Mesenchymal stem cell (in vitro differentiated cells and primary cell): ENCODE data around the gene AOX1.

ENCODE experiments used
- DNase-seq: peaks from one replicate; pipeline ENCODE4 v3.0.0-alpha.2; 2013
- H2AFZ ChIP-seq: one replicate; pipeline ENCODE4 v1.6.1; 2013; ENCODE audit warnings: low read depth, mild to moderate bottlenecking, control low read depth, inconsistent platforms, low read length, moderate library complexity
- H2AK5ac ChIP-seq: 2 replicates; pipeline ENCODE4 v1.6.1; 2013; ENCODE audit warnings: low read length, moderate library complexity, mild to moderate bottlenecking, inconsistent platforms; ENCODE audit not compliant: severe bottlenecking
- H2BK120ac ChIP-seq: one replicate; pipeline ENCODE4 v1.6.1; 2013; ENCODE audit warnings: low read depth, mild to moderate bottlenecking, inconsistent platforms, low read length, moderate library complexity
- H2BK12ac ChIP-seq, 2 experiments: one replicate each; pipeline ENCODE4 v1.6.1; 2013; ENCODE audit warnings: inconsistent platforms in 2 of 2, low read length in 2 of 2, mild to moderate bottlenecking in 2 of 2, moderate library complexity in 2 of 2, control low read depth in 1 of 2
- H2BK15ac ChIP-seq: one replicate; pipeline ENCODE4 v1.6.1; 2013; ENCODE audit warnings: mild to moderate bottlenecking, low read depth, inconsistent platforms; ENCODE audit not compliant: poor library complexity, severe bottlenecking
- H2BK5ac ChIP-seq: 2 replicates; pipeline ENCODE4 v1.6.1; 2013; ENCODE audit warnings: low read depth, mild to moderate bottlenecking, low read length, control low read depth, inconsistent platforms; ENCODE audit not compliant: poor library complexity, severe bottlenecking
- H3K14ac ChIP-seq, 2 experiments: one replicate each; pipeline ENCODE4 v1.6.1; 2013; ENCODE audit warnings: inconsistent platforms in 2 of 2, low read length in 2 of 2, control low read depth in 1 of 2, mild to moderate bottlenecking in 1 of 2, moderate library complexity in 1 of 2
- H3K18ac ChIP-seq, 2 experiments: one replicate each; pipeline ENCODE4 v1.6.1; 2013; ENCODE audit warnings: inconsistent platforms in 2 of 2, low read length in 2 of 2, control low read depth in 1 of 2, low read depth in 1 of 2, mild to moderate bottlenecking in 1 of 2
- H3K23ac ChIP-seq, 2 experiments: one replicate each; pipeline ENCODE4 v1.6.1; 2013; ENCODE audit warnings: inconsistent platforms in 2 of 2, low read length in 2 of 2, mild to moderate bottlenecking in 2 of 2, moderate library complexity in 2 of 2, control low read depth in 1 of 2
- H3K27ac ChIP-seq: 2 replicates; pipeline ENCODE4 v1.5.1; 2013; ENCODE audit warnings: mild to moderate bottlenecking, moderate library complexity, low read length, control low read depth, inconsistent platforms; ENCODE audit not compliant: poor library complexity, severe bottlenecking
- H3K27me3 ChIP-seq, 2 experiments: 2 replicates each; pipeline versions ENCODE4 v1.6.1 to v1.7.0; 2013; ENCODE audit warnings: low read length in 2 of 2, mild to moderate bottlenecking in 2 of 2, moderate library complexity in 2 of 2, control low read depth in 1 of 2, inconsistent platforms in 1 of 2; ENCODE audit not compliant: control insufficient read depth in 1 of 2, insufficient read depth in 1 of 2
- H3K36me3 ChIP-seq, 2 experiments: 2 replicates each; pipeline versions ENCODE4 v1.6.1 to v1.7.0; 2013; ENCODE audit warnings: low read length in 2 of 2, control low read depth in 1 of 2, inconsistent platforms in 1 of 2, low read depth in 1 of 2, mild to moderate bottlenecking in 1 of 2; ENCODE audit not compliant: insufficient read depth in 2 of 2, control insufficient read depth in 1 of 2
- H3K4ac ChIP-seq, 2 experiments: one replicate each; pipeline ENCODE4 v1.6.1; 2013; ENCODE audit warnings: inconsistent platforms in 2 of 2, low read length in 2 of 2, mild to moderate bottlenecking in 2 of 2, moderate library complexity in 2 of 2, control low read depth in 1 of 2, low read depth in 1 of 2
- H3K4me1 ChIP-seq: 2 replicates; pipeline ENCODE4 v1.6.1; 2013; ENCODE audit warnings: low read depth, low read length, control low read depth; ENCODE audit not compliant: control insufficient read depth, insufficient read depth
- H3K4me2 ChIP-seq: 2 replicates; pipeline ENCODE4 v1.6.1; 2013; ENCODE audit warnings: low read length, mild to moderate bottlenecking, inconsistent platforms; ENCODE audit not compliant: poor library complexity, severe bottlenecking
- H3K4me3 ChIP-seq, 2 experiments: 2 replicates each; pipeline versions ENCODE4 v1.5.1 to v1.7.0; 2013; ENCODE audit warnings: low read length in 2 of 2, mild to moderate bottlenecking in 2 of 2, control low read depth in 1 of 2, low read depth in 1 of 2; ENCODE audit not compliant: insufficient read depth in 1 of 2
- H3K79me1 ChIP-seq: replicated peaks from 2 replicates; pipeline ENCODE4 v1.6.1; 2013; ENCODE audit warnings: mild to moderate bottlenecking, control low read depth, low read length, inconsistent platforms; ENCODE audit not compliant: poor library complexity, severe bottlenecking
- H3K9ac ChIP-seq: 2 replicates; pipeline ENCODE4 v1.7.0; 2013; ENCODE audit warnings: mild to moderate bottlenecking, low read length, moderate library complexity
- H3K9me3 ChIP-seq: 2 replicates; pipeline ENCODE4 v1.7.0; 2013; ENCODE audit warnings: mild to moderate bottlenecking, low read length; ENCODE audit not compliant: control insufficient read depth
- H4K8ac ChIP-seq: one replicate; pipeline ENCODE4 v1.6.1; 2013; ENCODE audit warnings: inconsistent platforms, mild to moderate bottlenecking, low read length, moderate library complexity
- H4K91ac ChIP-seq: one replicate; pipeline ENCODE4 v1.6.1; 2013; ENCODE audit warnings: mild to moderate bottlenecking, low read length, inconsistent platforms
- WGBS: methylation state at CpG from one replicate; pipeline ENCODE4 v1.1.7; 2013; ENCODE audit warnings: mixed read lengths; 5-methylcytosine and 5-hydroxymethylcytosine counted together

The AOX1 gene

GRCh38 chr2:200620606-200621390, 35.0 kb downstream of the AOX1 start:
- Histone ChIP-seq H2AK5ac (no peak overlapping the region), H3K27ac (no peak overlapping the region), H2AFZ (no peak overlapping the region), H4K91ac (no peak overlapping the region), H4K8ac (no peak overlapping the region), H2BK5ac (no peak overlapping the region), H3K23ac (no peak overlapping the region), H3K27me3 (no peaks in the 10 kb centered on the region), H3K18ac (no peak overlapping the region), H3K79me1 (no peaks in the 10 kb centered on the region), H3K4me3 (no peak overlapping the region), H2BK120ac (no peak overlapping the region), H3K4me1 (peaks cover 3% of the 10 kb centered on the region), H2BK15ac (no peak overlapping the region), H3K9me3 (no peaks in the 10 kb centered on the region), H3K4me2 (no peak overlapping the region), H3K14ac (no peak overlapping the region), H3K9ac (no peak overlapping the region), H3K36me3 (peaks cover 0 to 49% of the 10 kb centered on the region in 2 experiments), H3K4ac (no peak overlapping the region), H2BK12ac (no peak overlapping the region)
- DNase-seq, result no peak
- WGBS, result 99% methylated on average over 6 of the region's 7 CpGs

- Histone ChIP-seq H3K4me3 (no peak overlapping the region), H3K18ac (no peak overlapping the region), H4K91ac (no peak overlapping the region), H4K8ac (no peak overlapping the region), H2AK5ac (no peak overlapping the region), H3K27me3 (no peaks in the 10 kb centered on the region), H2BK5ac (no peak overlapping the region), H3K23ac (no peak overlapping the region), H2BK12ac (no peak overlapping the region), H2BK120ac (no peak overlapping the region), H3K27ac (no peak overlapping the region), H3K4ac (no peak overlapping the region), H3K4me2 (no peak overlapping the region), H3K9ac (no peak overlapping the region), H3K4me1 (peaks cover 4% of the 10 kb centered on the region), H3K9me3 (no peaks in the 10 kb centered on the region), H2AFZ (no peak overlapping the region), H3K79me1 (no peaks in the 10 kb centered on the region), H3K36me3 (peaks cover 0 to 62% of the 10 kb centered on the region in 2 experiments), H2BK15ac (no peak overlapping the region), H3K14ac (no peak overlapping the region)
- no CpG with 5 or more reads among the region's 1 CpG for WGBS
- no peak for DNase-seq
These were observed 36.3 kb downstream of the AOX1 start for GRCh38 chr2:200622106-200622505.

DNA sequence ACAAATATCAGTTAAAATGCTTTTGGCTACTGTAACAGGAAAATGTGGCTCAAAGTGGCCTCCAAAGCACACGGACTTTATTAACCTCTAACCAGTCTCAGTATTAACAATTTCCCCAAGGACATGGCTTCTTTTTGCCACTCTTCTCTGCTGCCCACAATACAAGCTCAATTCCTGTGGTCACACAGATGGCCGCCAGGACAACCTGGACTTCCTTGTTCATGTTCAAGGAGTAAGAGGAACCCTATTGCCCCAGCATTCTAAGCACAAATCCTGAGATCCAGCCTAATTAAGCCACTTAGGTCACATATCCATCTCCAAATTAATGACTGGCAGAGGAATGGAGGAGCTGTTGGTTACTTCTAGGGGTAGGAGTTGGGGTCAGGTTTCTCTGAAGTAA, 38.2 kb downstream of the AOX1 start:
- Histone ChIP-seq H4K91ac (no peak overlapping the region), H2BK120ac (no peak overlapping the region), H3K23ac (no peak overlapping the region), H2BK12ac (no peak overlapping the region), H3K36me3 (peaks cover 0 to 74% of the 10 kb centered on the region in 2 experiments), H3K4ac (peak overlapping the region in 1 of 2 experiments; percentile 25), H3K4me2 (no peak overlapping the region), H3K14ac (no peak overlapping the region), H3K9me3 (no peaks in the 10 kb centered on the region), H2BK5ac (no peak overlapping the region), H4K8ac (peak overlapping the region; percentile 48), H2AFZ (no peak overlapping the region), H3K18ac (no peak overlapping the region), H2AK5ac (peak overlapping the region; percentile 49), H3K79me1 (no peaks in the 10 kb centered on the region), H3K4me3 (no peak overlapping the region), H3K27me3 (no peaks in the 10 kb centered on the region), H3K9ac (no peak overlapping the region), H3K27ac (no peak overlapping the region), H3K4me1 (peaks cover 4% of the 10 kb centered on the region), H2BK15ac (no peak overlapping the region)
- 92% methylated on average over 2 of the region's 2 CpGs for WGBS
- no peak for DNase-seq

GRCh38 chr2:200624658-200625057, 38.8 kb downstream of the AOX1 start:
- H3K27me3 ChIP-seq, result no peaks in the 10 kb centered on the region
- H3K36me3 ChIP-seq, result peaks cover 0 to 74% of the 10 kb centered on the region in 2 experiments
- H3K27ac ChIP-seq, result no peak overlapping the region
- H2BK120ac ChIP-seq, result no peak overlapping the region
- H2BK12ac ChIP-seq, result no peak overlapping the region
- H4K91ac ChIP-seq, result no peak overlapping the region
- H3K4me1 ChIP-seq, result peaks cover 4% of the 10 kb centered on the region
- WGBS, result 63% methylated on average over 3 of the region's 3 CpGs
- DNase-seq, result peak; percentile 34
- no peak overlapping the region for H3K4ac ChIP-seq
- H3K4me2 ChIP-seq, result no peak overlapping the region
- no peaks in the 10 kb centered on the region for H3K79me1 ChIP-seq
- no peak overlapping the region for H3K14ac ChIP-seq
- no peak overlapping the region for H3K23ac ChIP-seq
- no peak overlapping the region for H2AFZ ChIP-seq
- H2BK5ac ChIP-seq, result no peak overlapping the region
- no peak overlapping the region for H2AK5ac ChIP-seq
- no peak overlapping the region for H3K4me3 ChIP-seq
- no peak overlapping the region for H4K8ac ChIP-seq
- H3K9ac ChIP-seq, result no peak overlapping the region
- H2BK15ac ChIP-seq, result no peak overlapping the region
- H3K9me3 ChIP-seq, result no peaks in the 10 kb centered on the region
- H3K18ac ChIP-seq, result no peak overlapping the region
